ENCODE data around the gene RPL39L.
"Not testable (repeated sequence)": the region's sequence is repeated elsewhere in the genome, so short reads cannot be mapped to it uniquely, and the experiment has no call there.

RPL39L gene

GRCh38 chr3:187139126-187139894 lies at the start of gene RPL39L:
Gene RPL39L (minus strand): TSS chr3:187139496. CDS start chr3:187121300, 18,196 bp downstream.
- DNase-seq (ENCODE audit: low spot score) = peak; percentile 93

GRCh38 chr3:187188931-187189330 lies 49.6 kb upstream of the RPL39L start:
- DNase-seq (ENCODE audit: low spot score) = no peak

GRCh38 chr3:187186801-187187421 lies 47.6 kb upstream of the RPL39L start:
- DNase-seq (ENCODE audit: low spot score) = no peak

GRCh38 chr3:187186375-187186774 lies 47.1 kb upstream of the RPL39L start:
- no peak for DNase-seq (ENCODE audit: low spot score)

GRCh38 chr3:187185759-187186158 lies 46.5 kb upstream of the RPL39L start:
- DNase-seq (ENCODE audit: low spot score) = no peak

GRCh38 chr3:187183903-187184302 lies 44.6 kb upstream of the RPL39L start:
- DNase-seq (ENCODE audit: low spot score) = no peak

- no peak for DNase-seq (ENCODE audit: low spot score)
Observed at GRCh38 chr3:187183210-187183862, 44.0 kb upstream of the RPL39L start.

- no peak for DNase-seq (ENCODE audit: low spot score)
Observed at GRCh38 chr3:187181454-187182170, 42.3 kb upstream of the RPL39L start.

GRCh38 chr3:187172929-187173328 lies 33.6 kb upstream of the RPL39L start:
- no peak for DNase-seq (ENCODE audit: low spot score)

- DNase-seq (ENCODE audit: low spot score) = not testable (repeated sequence)
Observed at GRCh38 chr3:187170911-187171310, 31.6 kb upstream of the RPL39L start.

GRCh38 chr3:187169231-187169960 lies 30.1 kb upstream of the RPL39L start:
- no peak for DNase-seq (ENCODE audit: low spot score)

GRCh38 chr3:187167777-187168176 lies 28.5 kb upstream of the RPL39L start:
- no peak for DNase-seq (ENCODE audit: low spot score)

GRCh38 chr3:187166750-187167149 lies 27.5 kb upstream of the RPL39L start:
- DNase-seq (ENCODE audit: low spot score) = no peak

- DNase-seq (ENCODE audit: low spot score) = peak; percentile 75
Observed at GRCh38 chr3:187165144-187165543, 25.8 kb upstream of the RPL39L start.

GRCh38 chr3:187162265-187162953 lies 23.1 kb upstream of the RPL39L start:
- DNase-seq (ENCODE audit: low spot score) = no peak

- no peak for DNase-seq (ENCODE audit: low spot score)
Observed at GRCh38 chr3:187161556-187161955, 22.3 kb upstream of the RPL39L start.

GRCh38 chr3:187150599-187150998 lies 11.3 kb upstream of the RPL39L start:
- peak; percentile 77 for DNase-seq (ENCODE audit: low spot score)

- DNase-seq (ENCODE audit: low spot score) = no peak
Observed at GRCh38 chr3:187150186-187150585, 10.9 kb upstream of the RPL39L start.

- DNase-seq (ENCODE audit: low spot score) = no peak
Observed at GRCh38 chr3:187146389-187146788, 7.1 kb upstream of the RPL39L start.

GRCh38 chr3:187145149-187145895 lies 6.0 kb upstream of the RPL39L start:
- no peak for DNase-seq (ENCODE audit: low spot score)
